ENCODE results near the gene COX7B2. TPM values are rescaled to one million over a fixed set of nuclear protein-coding genes. Genes with fewer than 3 reads are reported as not detected.

Gene COX7B2
- not detected for polyA plus RNA-seq (2012; ENCODE audit: low read depth, missing spikeins)

- no peak for TF ChIP-seq POLR2A (IDR thresholded peaks at IDR 0.05; ENCODE audit: low read depth, low read length)
- no peak for TF ChIP-seq TAF1 (IDR thresholded peaks at IDR 0.05; ENCODE audit: low read depth, low read length)
- no peak for TF ChIP-seq SPI1 (IDR thresholded peaks at IDR 0.05; ENCODE audit: low read depth, low read length)
- no peak for TF ChIP-seq PAX5 (IDR thresholded peaks at IDR 0.05; ENCODE audit: insufficient read depth, low read length, severe bottlenecking)
- no peak for TF ChIP-seq POU2F2 (IDR thresholded peaks at IDR 0.05; ENCODE audit: low read depth, low read length)
- TF ChIP-seq POLR2AphosphoS5 (IDR thresholded peaks at IDR 0.05; ENCODE audit: low read depth, low read length): no peak
- DNase-seq (ENCODE audit: insufficient read length, low spot score) (no peak), FAIRE-seq (no peak)
These were observed at the start of gene COX7B2 for GRCh38 chr4:46909078-46909477. Gene COX7B2 (minus strand): TSS chr4:46909245. CDS start chr4:46735192, 174,053 bp downstream.

- no peak for FAIRE-seq
- DNase-seq (ENCODE audit: insufficient read length, low spot score): no peak
- TF ChIP-seq POLR2A (IDR thresholded peaks at IDR 0.05; ENCODE audit: low read depth, low read length) (no peak), SPI1 (IDR thresholded peaks at IDR 0.05; ENCODE audit: low read depth, low read length) (no peak), POU2F2 (IDR thresholded peaks at IDR 0.05; ENCODE audit: low read depth, low read length) (no peak), POLR2AphosphoS5 (IDR thresholded peaks at IDR 0.05; ENCODE audit: low read depth, low read length) (no peak), PAX5 (IDR thresholded peaks at IDR 0.05; ENCODE audit: insufficient read depth, low read length, severe bottlenecking) (no peak), TAF1 (IDR thresholded peaks at IDR 0.05; ENCODE audit: low read depth, low read length) (no peak)
These were observed 47.4 kb upstream of the COX7B2 start for GRCh38 chr4:46956451-46956850.

GRCh38 chr4:46955601-46956000 is 46.6 kb upstream of the COX7B2 start:
- no peak for FAIRE-seq
- DNase-seq (ENCODE audit: insufficient read length, low spot score): no peak
- TF ChIP-seq SPI1 (IDR thresholded peaks at IDR 0.05; ENCODE audit: low read depth, low read length) (no peak), POU2F2 (IDR thresholded peaks at IDR 0.05; ENCODE audit: low read depth, low read length) (no peak), POLR2A (IDR thresholded peaks at IDR 0.05; ENCODE audit: low read depth, low read length) (no peak), TAF1 (IDR thresholded peaks at IDR 0.05; ENCODE audit: low read depth, low read length) (no peak), PAX5 (IDR thresholded peaks at IDR 0.05; ENCODE audit: insufficient read depth, low read length, severe bottlenecking) (no peak), POLR2AphosphoS5 (IDR thresholded peaks at IDR 0.05; ENCODE audit: low read depth, low read length) (no peak)

GRCh38 chr4:46954643-46955042 is 45.6 kb upstream of the COX7B2 start:
- no peak for DNase-seq (ENCODE audit: insufficient read length, low spot score)
- FAIRE-seq: no peak

GRCh38 chr4:46953564-46953963 is 44.5 kb upstream of the COX7B2 start:
- FAIRE-seq (no peak), DNase-seq (ENCODE audit: insufficient read length, low spot score) (no peak)
- no peak for TF ChIP-seq POLR2AphosphoS5 (IDR thresholded peaks at IDR 0.05; ENCODE audit: low read depth, low read length)
- no peak for TF ChIP-seq PAX5 (IDR thresholded peaks at IDR 0.05; ENCODE audit: insufficient read depth, low read length, severe bottlenecking)
- TF ChIP-seq POLR2A (IDR thresholded peaks at IDR 0.05; ENCODE audit: low read depth, low read length): no peak
- no peak for TF ChIP-seq SPI1 (IDR thresholded peaks at IDR 0.05; ENCODE audit: low read depth, low read length)
- TF ChIP-seq TAF1 (IDR thresholded peaks at IDR 0.05; ENCODE audit: low read depth, low read length): no peak
- no peak for TF ChIP-seq POU2F2 (IDR thresholded peaks at IDR 0.05; ENCODE audit: low read depth, low read length)

More at GRCh38 chr4:46954643-46955042, 45.6 kb upstream of the COX7B2 start:
- TF ChIP-seq PAX5 (IDR thresholded peaks at IDR 0.05; ENCODE audit: insufficient read depth, low read length, severe bottlenecking) (no peak), TAF1 (IDR thresholded peaks at IDR 0.05; ENCODE audit: low read depth, low read length) (no peak), SPI1 (IDR thresholded peaks at IDR 0.05; ENCODE audit: low read depth, low read length) (no peak), POLR2AphosphoS5 (IDR thresholded peaks at IDR 0.05; ENCODE audit: low read depth, low read length) (no peak), POLR2A (IDR thresholded peaks at IDR 0.05; ENCODE audit: low read depth, low read length) (no peak), POU2F2 (IDR thresholded peaks at IDR 0.05; ENCODE audit: low read depth, low read length) (no peak)

GRCh38 chr4:46952451-46952850 is 43.4 kb upstream of the COX7B2 start:
- DNase-seq (ENCODE audit: insufficient read length, low spot score) (no peak), FAIRE-seq (no peak)
- TF ChIP-seq POLR2A (IDR thresholded peaks at IDR 0.05; ENCODE audit: low read depth, low read length) (no peak), POU2F2 (IDR thresholded peaks at IDR 0.05; ENCODE audit: low read depth, low read length) (no peak), PAX5 (IDR thresholded peaks at IDR 0.05; ENCODE audit: insufficient read depth, low read length, severe bottlenecking) (no peak), SPI1 (IDR thresholded peaks at IDR 0.05; ENCODE audit: low read depth, low read length) (no peak), TAF1 (IDR thresholded peaks at IDR 0.05; ENCODE audit: low read depth, low read length) (no peak), POLR2AphosphoS5 (IDR thresholded peaks at IDR 0.05; ENCODE audit: low read depth, low read length) (no peak)

GRCh38 chr4:46950826-46951225 is 41.8 kb upstream of the COX7B2 start:
- FAIRE-seq: no peak
- no peak for TF ChIP-seq TAF1 (IDR thresholded peaks at IDR 0.05; ENCODE audit: low read depth, low read length)
- no peak for TF ChIP-seq PAX5 (IDR thresholded peaks at IDR 0.05; ENCODE audit: insufficient read depth, low read length, severe bottlenecking)
- TF ChIP-seq POLR2A (IDR thresholded peaks at IDR 0.05; ENCODE audit: low read depth, low read length): no peak
- TF ChIP-seq POU2F2 (IDR thresholded peaks at IDR 0.05; ENCODE audit: low read depth, low read length): no peak
- no peak for TF ChIP-seq SPI1 (IDR thresholded peaks at IDR 0.05; ENCODE audit: low read depth, low read length)
- TF ChIP-seq POLR2AphosphoS5 (IDR thresholded peaks at IDR 0.05; ENCODE audit: low read depth, low read length): no peak
- DNase-seq (ENCODE audit: insufficient read length, low spot score): no peak

- no peak for TF ChIP-seq POLR2A (IDR thresholded peaks at IDR 0.05; ENCODE audit: low read depth, low read length)
- TF ChIP-seq POLR2AphosphoS5 (IDR thresholded peaks at IDR 0.05; ENCODE audit: low read depth, low read length): no peak
- no peak for TF ChIP-seq SPI1 (IDR thresholded peaks at IDR 0.05; ENCODE audit: low read depth, low read length)
- TF ChIP-seq POU2F2 (IDR thresholded peaks at IDR 0.05; ENCODE audit: low read depth, low read length): no peak
- no peak for TF ChIP-seq PAX5 (IDR thresholded peaks at IDR 0.05; ENCODE audit: insufficient read depth, low read length, severe bottlenecking)
- no peak for TF ChIP-seq TAF1 (IDR thresholded peaks at IDR 0.05; ENCODE audit: low read depth, low read length)
- FAIRE-seq (no peak), DNase-seq (ENCODE audit: insufficient read length, low spot score) (no peak)
These were observed 40.8 kb upstream of the COX7B2 start for GRCh38 chr4:46949822-46950221.

- DNase-seq (ENCODE audit: insufficient read length, low spot score) (no peak), FAIRE-seq (no peak)
These were observed 38.5 kb upstream of the COX7B2 start for GRCh38 chr4:46947541-46947940.

More at GRCh38 chr4:46947541-46947940, 38.5 kb upstream of the COX7B2 start:
- TF ChIP-seq TAF1 (IDR thresholded peaks at IDR 0.05; ENCODE audit: low read depth, low read length) (no peak), PAX5 (IDR thresholded peaks at IDR 0.05; ENCODE audit: insufficient read depth, low read length, severe bottlenecking) (no peak), SPI1 (IDR thresholded peaks at IDR 0.05; ENCODE audit: low read depth, low read length) (no peak), POU2F2 (IDR thresholded peaks at IDR 0.05; ENCODE audit: low read depth, low read length) (no peak), POLR2AphosphoS5 (IDR thresholded peaks at IDR 0.05; ENCODE audit: low read depth, low read length) (no peak), POLR2A (IDR thresholded peaks at IDR 0.05; ENCODE audit: low read depth, low read length) (no peak)
